ENCODE measurements around the gene PGM5.

GRCh38 chr9:68458918-68459317, 102.5 kb downstream of the PGM5 start:
- TF ChIP-seq CTCF (conservative IDR thresholded peaks at IDR 0.05; ENCODE audit: low read depth, low read length) (no peak), EZH2phosphoT487 (IDR thresholded peaks at IDR 0.05; ENCODE audit: borderline replicate concordance, low read length) (no peak), EZH2 (IDR thresholded peaks at IDR 0.05; ENCODE audit: low read length, unreplicated experiment) (no peak)

Data from PC-3 (cell line).